ENCODE measurements around the gene CLDN7. TPM values are rescaled to one million over a fixed set of nuclear protein-coding genes. Genes with fewer than 3 reads are reported as not detected.

The CLDN7 gene
- total RNA-seq, 1 donor from 2014 or later: 2.7 TPM

- DNase-seq (ENCODE audit: low read depth in 2 of 2): no peak
Measured at GRCh38 chr17:7221278-7222092, 40.8 kb downstream of the CLDN7 start.

- DNase-seq (ENCODE audit: low read depth in 2 of 2): peak; percentile 68 to 88
Measured at GRCh38 chr17:7220593-7221277, 41.5 kb downstream of the CLDN7 start.

- peak; percentile 56 to 84 for DNase-seq (ENCODE audit: low read depth in 2 of 2)
Measured at GRCh38 chr17:7219812-7220592, 42.3 kb downstream of the CLDN7 start, which contains the start of the genes ACADVL and DLG4. Gene ACADVL, plus strand, starts transcription at chr17:7219938. Its CDS starts 47 bp downstream, at chr17:7219985. Gene DLG4, minus strand, starts transcription at chr17:7219836.

- no peak for DNase-seq (ENCODE audit: low read depth in 2 of 2)
Measured at GRCh38 chr17:7219229-7219811, 43.0 kb downstream of the CLDN7 start.

GRCh38 chr17:7218758-7219157, 43.5 kb downstream of the CLDN7 start:
- DNase-seq (ENCODE audit: low read depth in 2 of 2): no peak

- no peak for DNase-seq (ENCODE audit: low read depth in 2 of 2)
Measured at GRCh38 chr17:7218166-7218565, 44.1 kb downstream of the CLDN7 start.

- peak in 1 of 2 donors; percentile 79 for DNase-seq (ENCODE audit: low read depth in 2 of 2)
Measured at GRCh38 chr17:7217113-7217987, 44.9 kb downstream of the CLDN7 start.

GRCh38 chr17:7216242-7217112, 45.8 kb downstream of the CLDN7 start:
- DNase-seq (ENCODE audit: low read depth in 2 of 2): no peak

GRCh38 chr17:7215652-7216180, 46.6 kb downstream of the CLDN7 start:
- DNase-seq (ENCODE audit: low read depth in 2 of 2): peak in 1 of 2 donors; percentile 47

- no peak for DNase-seq (ENCODE audit: low read depth in 2 of 2)
Measured at GRCh38 chr17:7215136-7215638, 47.1 kb downstream of the CLDN7 start.

GRCh38 chr17:7214300-7215135, 47.8 kb downstream of the CLDN7 start:
- peak; percentile 92 to 98 for DNase-seq (ENCODE audit: low read depth in 2 of 2)

GRCh38 chr17:7213895-7214299, 48.4 kb downstream of the CLDN7 start:
- peak; percentile 77 to 91 for DNase-seq (ENCODE audit: low read depth in 2 of 2)

- DNase-seq (ENCODE audit: low read depth in 2 of 2): no peak
Measured at GRCh38 chr17:7211491-7212273, 50.6 kb downstream of the CLDN7 start.

Measured in dermis microvascular lymphatic vessel endothelial cell (primary cell).